Measurements from ENCODE around the gene PYGB. TPM values are rescaled to one million over a fixed set of nuclear protein-coding genes. Genes with fewer than 3 reads are reported as not detected.

The PYGB gene
- total and polyA plus RNA-seq, 2 donors (not counting 1 experiment from before 2014, with no cell fraction given): 22.5 to 30.6 TPM

DNA sequence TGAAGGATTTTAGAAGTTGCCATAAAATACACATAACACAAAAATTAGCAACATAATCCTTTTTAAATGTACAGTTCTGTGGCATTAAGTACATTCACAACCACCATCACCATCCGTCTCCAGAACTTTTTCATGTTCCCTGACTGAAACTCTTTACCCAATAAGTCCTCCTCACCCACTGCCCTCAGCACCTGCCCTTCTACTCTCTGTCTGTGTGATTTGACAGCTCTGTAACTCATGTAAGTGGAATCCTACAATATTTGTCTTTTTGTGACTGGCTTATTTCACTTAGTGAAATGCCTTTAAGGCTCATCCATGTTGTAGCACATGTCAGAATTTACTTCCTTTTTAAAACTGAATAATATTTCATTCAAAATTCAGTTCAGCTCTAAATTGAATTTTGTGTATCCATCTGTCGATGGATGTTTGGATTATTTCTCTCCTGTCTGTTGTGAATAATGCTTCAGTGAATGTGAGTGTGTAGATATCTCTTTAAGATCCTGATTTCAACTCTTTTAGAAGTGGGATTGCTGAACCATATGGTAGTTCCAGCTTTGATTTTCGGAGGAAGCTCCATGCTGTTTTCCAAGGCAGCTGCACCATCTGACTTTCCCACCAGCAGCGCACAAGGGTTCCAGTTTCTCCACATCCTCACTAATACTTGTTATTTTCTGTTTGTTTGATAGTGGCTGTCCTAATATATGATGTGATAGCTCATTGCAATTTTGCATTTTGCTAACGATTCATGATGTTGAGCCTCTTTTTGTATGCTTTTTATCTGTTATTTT, 48.2 kb upstream of the PYGB start:
- intact Hi-C loops (cut with micrococcal nuclease): loop anchor here (5.0 kb wide), 2 partner anchors 162 to 423 kb away; partner anchors contain the start of gene NANP
- no peaks in the 10 kb centered on the region for H3K9me3 Mint-ChIP-seq (ENCODE audit: insufficient read depth)
- H3K4me2 ChIP-seq (replicated peaks; ENCODE audit: low read depth, low read length, poor library complexity, severe bottlenecking): no peak overlapping the region
- H3K4me1 ChIP-seq (ENCODE audit: control insufficient read depth in 2 of 2, insufficient read depth in 2 of 2, low read length in 2 of 2): peaks cover 27 to 35% of the 10 kb centered on the region in 2 donors
- no peak overlapping the region for H3K9ac ChIP-seq (ENCODE audit: low read length)
- H3K27me3 Mint-ChIP-seq: no peaks in the 10 kb centered on the region
- ChIA-PET CTCF (interaction anchor here (1.2 kb wide), 1 partner anchor 107 kb away, joined by 3 read pairs; no protein-coding TSS in a partner anchor), POLR2A (no interaction called here)
- H3K4me3 Mint-ChIP-seq: no peak overlapping the region
- peaks cover 0 to 4% (median 0%) of the 10 kb centered on the region in 3 donors for H3K9me3 ChIP-seq (ENCODE audit: control extremely low read depth in 1 of 3, control insufficient read depth in 2 of 3, insufficient read depth in 1 of 3, low read length in 2 of 3)
- H3K27me3 ChIP-seq (replicated peaks in 1 of 4; ENCODE audit: control extremely low read depth in 1 of 4, control insufficient read depth in 3 of 4, insufficient read depth in 4 of 4, low read length in 3 of 4): no peaks in the 10 kb centered on the region
- H3K79me2 ChIP-seq (ENCODE audit: control insufficient read depth, insufficient read depth, low read length): peaks cover 30% of the 10 kb centered on the region
- no peak overlapping the region for H3K4me3 ChIP-seq (ENCODE audit: control extremely low read depth in 1 of 5, extremely low read depth in 1 of 5, insufficient read depth in 1 of 5, low read depth in 2 of 5, low read length in 4 of 5)
- ATAC-seq (ENCODE audit: low read depth) (no peak), DNase-seq (no peak)
- no peaks in the 10 kb centered on the region for H3K36me3 ChIP-seq (replicated peaks in 1 of 2; ENCODE audit: control extremely low read depth in 1 of 2, control insufficient read depth in 1 of 2, extremely low read depth in 1 of 2, insufficient read depth in 2 of 2, low read length in 1 of 2)
- H4K20me1 ChIP-seq (ENCODE audit: control insufficient read depth, insufficient read depth, low read length, poor library complexity, severe bottlenecking): peaks cover 10% of the 10 kb centered on the region
- WGBS (ENCODE audit: insufficient coverage): 100% methylated on average over 1 of the region's 5 CpGs
- TF ChIP-seq, protein P1, sequence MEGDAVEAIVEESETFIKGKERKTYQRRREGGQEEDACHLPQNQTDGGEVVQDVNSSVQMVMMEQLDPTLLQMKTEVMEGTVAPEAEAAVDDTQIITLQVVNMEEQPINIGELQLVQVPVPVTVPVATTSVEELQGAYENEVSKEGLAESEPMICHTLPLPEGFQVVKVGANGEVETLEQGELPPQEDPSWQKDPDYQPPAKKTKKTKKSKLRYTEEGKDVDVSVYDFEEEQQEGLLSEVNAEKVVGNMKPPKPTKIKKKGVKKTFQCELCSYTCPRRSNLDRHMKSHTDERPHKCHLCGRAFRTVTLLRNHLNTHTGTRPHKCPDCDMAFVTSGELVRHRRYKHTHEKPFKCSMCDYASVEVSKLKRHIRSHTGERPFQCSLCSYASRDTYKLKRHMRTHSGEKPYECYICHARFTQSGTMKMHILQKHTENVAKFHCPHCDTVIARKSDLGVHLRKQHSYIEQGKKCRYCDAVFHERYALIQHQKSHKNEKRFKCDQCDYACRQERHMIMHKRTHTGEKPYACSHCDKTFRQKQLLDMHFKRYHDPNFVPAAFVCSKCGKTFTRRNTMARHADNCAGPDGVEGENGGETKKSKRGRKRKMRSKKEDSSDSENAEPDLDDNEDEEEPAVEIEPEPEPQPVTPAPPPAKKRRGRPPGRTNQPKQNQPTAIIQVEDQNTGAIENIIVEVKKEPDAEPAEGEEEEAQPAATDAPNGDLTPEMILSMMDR (IDR thresholded peaks at IDR 0.05): no peak
- TF ChIP-seq EZH2 (IDR thresholded peaks at IDR 0.05; ENCODE audit: borderline replicate concordance, insufficient read depth, low read depth, low read length, poor library complexity, severe bottlenecking): no peak
- H3K27ac ChIP-seq (ENCODE audit: low read length in 2 of 2): no peak overlapping the region
- H3K27ac Mint-ChIP-seq: no peak overlapping the region
- peaks cover 48% of the 10 kb centered on the region for H3K4me1 Mint-ChIP-seq
- H2AFZ ChIP-seq (ENCODE audit: insufficient read depth, low read depth, low read length, poor library complexity, severe bottlenecking): no peak overlapping the region

DNA sequence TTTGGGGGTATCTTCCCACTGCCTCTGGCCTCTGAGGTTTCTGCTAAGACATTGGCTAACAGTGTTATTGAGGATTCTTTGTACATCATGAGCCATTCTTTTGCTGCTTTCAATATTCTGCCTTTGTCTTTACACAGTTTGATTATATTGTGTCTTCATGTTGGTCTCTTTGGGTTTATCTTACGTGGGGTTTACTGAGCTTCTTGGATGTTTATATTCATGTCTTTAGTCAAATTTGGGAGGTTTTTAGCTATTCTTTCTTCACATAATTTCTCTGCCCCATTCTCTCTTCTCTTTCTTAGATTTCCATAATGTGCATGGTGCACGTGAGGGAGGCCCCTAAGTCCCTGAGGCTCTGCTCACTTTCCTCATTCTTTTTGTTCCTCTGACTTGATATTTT, 44.8 kb upstream of the PYGB start:
- H3K9me3 ChIP-seq (ENCODE audit: control extremely low read depth in 1 of 3, control insufficient read depth in 2 of 3, insufficient read depth in 1 of 3, low read length in 2 of 3): no peaks in the 10 kb centered on the region
- TF ChIP-seq, protein P1 (IDR thresholded peaks at IDR 0.05): no peak
- no peak for TF ChIP-seq EZH2 (IDR thresholded peaks at IDR 0.05; ENCODE audit: borderline replicate concordance, insufficient read depth, low read depth, low read length, poor library complexity, severe bottlenecking)
- no peak overlapping the region for H3K4me2 ChIP-seq (replicated peaks; ENCODE audit: low read depth, low read length, poor library complexity, severe bottlenecking)
- H3K27ac ChIP-seq (ENCODE audit: low read length in 2 of 2): no peak overlapping the region
- no peak for ATAC-seq (ENCODE audit: low read depth)
- DNase-seq: no peak
- peaks cover 15 to 17% of the 10 kb centered on the region in 2 donors for H3K4me1 ChIP-seq (ENCODE audit: control insufficient read depth in 2 of 2, insufficient read depth in 2 of 2, low read length in 2 of 2)
- peaks cover 38% of the 10 kb centered on the region for H3K79me2 ChIP-seq (ENCODE audit: control insufficient read depth, insufficient read depth, low read length)
- H3K27me3 ChIP-seq (replicated peaks in 1 of 4; ENCODE audit: control extremely low read depth in 1 of 4, control insufficient read depth in 3 of 4, insufficient read depth in 4 of 4, low read length in 3 of 4): no peaks in the 10 kb centered on the region
- Mint-ChIP-seq H3K27ac (no peak overlapping the region), H3K9me3 (ENCODE audit: insufficient read depth) (no peaks in the 10 kb centered on the region), H3K4me1 (peaks cover 33% of the 10 kb centered on the region), H3K4me3 (no peak overlapping the region), H3K27me3 (no peaks in the 10 kb centered on the region)
- no CpG with 5 or more reads among the region's 2 CpGs for WGBS (ENCODE audit: insufficient coverage)
- H3K9ac ChIP-seq (ENCODE audit: low read length): no peak overlapping the region
- H4K20me1 ChIP-seq (ENCODE audit: control insufficient read depth, insufficient read depth, low read length, poor library complexity, severe bottlenecking): peaks cover 18% of the 10 kb centered on the region
- H3K36me3 ChIP-seq (replicated peaks in 1 of 2; ENCODE audit: control extremely low read depth in 1 of 2, control insufficient read depth in 1 of 2, extremely low read depth in 1 of 2, insufficient read depth in 2 of 2, low read length in 1 of 2): no peaks in the 10 kb centered on the region
- intact Hi-C loops (cut with micrococcal nuclease): no loop called here
- no peak overlapping the region for H2AFZ ChIP-seq (ENCODE audit: insufficient read depth, low read depth, low read length, poor library complexity, severe bottlenecking)
- ChIA-PET POLR2A (no interaction called here), CTCF (interaction anchor here (1.3 kb wide), 1 partner anchor 9 kb away, joined by 3 read pairs; no protein-coding TSS in a partner anchor)
- no peak overlapping the region for H3K4me3 ChIP-seq (ENCODE audit: control extremely low read depth in 1 of 5, extremely low read depth in 1 of 5, insufficient read depth in 1 of 5, low read depth in 2 of 5, low read length in 4 of 5)

All from B cell (primary cell).